Mononuclear cell (primary cell): Measurements from ENCODE around the gene NHERF2. TPM values are rescaled to one million over a fixed set of nuclear protein-coding genes. Genes with fewer than 3 reads are reported as not detected.
"Not testable (repeated sequence)": the region's sequence is repeated elsewhere in the genome, so short reads cannot be mapped to it uniquely, and the experiment has no call there.

Experiments
- H3K27me3 ChIP-seq: 2 replicates; pipeline ENCODE4 v1.6.0; 2011; ENCODE audit warnings: low read length, control low read depth; ENCODE audit not compliant: insufficient read depth
- H3K4me1 ChIP-seq: 2 replicates; pipeline ENCODE4 v1.5.1; 2011; ENCODE audit warnings: mild to moderate bottlenecking, low read length, control low read depth; ENCODE audit not compliant: insufficient read depth
- H3K4me3 ChIP-seq: 2 replicates; pipeline ENCODE4 v1.5.1; 2011; ENCODE audit warnings: mild to moderate bottlenecking, low read length, moderate library complexity
- H3K9me3 ChIP-seq: 2 replicates; pipeline ENCODE4 v1.5.1; 2011; ENCODE audit warnings: low read depth, mild to moderate bottlenecking, control low read depth, low read length
- total RNA-seq: library from RNA; depleted of rRNA; stranded (reverse); fragments of >200 nt; gene quantifications from one replicate; pipeline ENCODE4 v1.2.3, GENCODE V29; 2012

Gene NHERF2
- total RNA-seq, 1 donor, result 0.84 TPM

DNA sequence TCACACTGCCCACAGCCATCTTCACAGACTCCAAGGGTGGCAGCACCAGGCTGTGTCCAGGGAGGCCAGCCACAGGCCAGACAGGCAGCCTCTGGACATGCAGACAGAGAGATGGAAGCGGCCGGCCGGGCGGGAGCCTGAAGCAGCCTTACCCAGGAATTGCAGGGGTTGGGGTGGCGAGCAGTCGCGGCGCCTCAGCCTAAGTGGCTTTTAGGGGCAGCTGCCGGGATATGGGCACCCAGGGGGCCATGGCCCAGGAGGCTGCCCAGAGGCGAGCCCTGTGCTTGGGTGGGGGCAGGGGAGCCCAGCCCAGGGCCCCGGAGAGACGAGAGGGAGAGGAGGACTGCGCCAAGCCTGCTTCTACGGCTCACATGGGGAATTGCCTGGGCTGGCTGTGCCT lies 1.5 kb upstream of the NHERF2 start:
- H3K27me3 ChIP-seq, result peaks cover 29% of the 10 kb centered on the region
- peaks cover 34% of the 10 kb centered on the region for H3K4me1 ChIP-seq
- H3K4me3 ChIP-seq, result no peak overlapping the region
- no peaks in the 10 kb centered on the region for H3K9me3 ChIP-seq

GRCh38 chr16:2025878-2026460 lies 733 bp upstream of the NHERF2 start:
- no peak overlapping the region for H3K4me3 ChIP-seq
- peaks cover 23% of the 10 kb centered on the region for H3K27me3 ChIP-seq
- no peaks in the 10 kb centered on the region for H3K9me3 ChIP-seq
- peaks cover 29% of the 10 kb centered on the region for H3K4me1 ChIP-seq

DNA sequence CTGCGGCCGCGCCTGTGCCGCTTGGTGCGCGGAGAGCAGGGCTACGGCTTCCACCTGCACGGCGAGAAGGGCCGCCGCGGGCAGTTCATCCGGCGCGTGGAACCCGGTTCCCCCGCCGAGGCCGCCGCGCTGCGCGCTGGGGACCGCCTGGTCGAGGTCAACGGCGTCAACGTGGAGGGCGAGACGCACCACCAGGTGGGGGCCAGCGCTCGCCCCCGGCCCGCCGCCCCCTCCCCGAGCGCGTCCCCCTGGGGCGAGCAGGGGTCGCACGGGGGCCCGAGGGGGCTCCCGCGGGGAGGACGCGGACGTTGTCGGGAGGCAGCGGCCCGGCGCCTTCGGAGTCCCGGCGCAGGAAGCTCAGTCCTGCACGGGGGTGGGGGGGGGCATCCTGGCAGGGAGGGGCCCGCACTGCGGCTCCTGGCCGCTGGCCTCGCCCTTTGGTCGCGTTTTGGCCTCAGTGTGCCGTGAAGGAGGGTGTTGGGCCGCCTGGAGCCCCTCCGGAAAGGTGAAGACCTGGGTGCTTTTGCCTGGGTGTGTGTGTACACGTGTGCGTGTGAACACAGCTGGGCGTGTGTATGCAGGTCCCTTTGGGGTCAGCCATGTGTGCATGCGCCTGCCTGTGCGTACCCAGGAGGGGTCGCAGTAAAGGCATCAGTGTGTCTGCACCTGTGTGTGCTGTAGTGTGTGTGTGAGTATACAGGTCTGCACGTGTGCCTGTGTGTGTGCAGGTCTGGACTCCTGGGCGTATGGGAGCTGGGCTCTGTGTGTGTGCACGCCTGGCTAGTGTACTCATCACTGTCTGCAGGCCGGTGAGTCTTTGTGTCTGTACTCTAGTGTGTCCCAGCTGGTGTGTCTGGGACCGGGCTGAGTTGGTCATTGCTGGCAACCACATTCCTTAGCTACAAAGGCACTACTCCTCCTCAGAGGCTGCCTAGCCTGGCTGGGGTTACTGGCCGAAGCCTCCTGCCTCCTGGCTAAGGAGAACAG lies 615 bp downstream of the NHERF2 start:
- no peaks in the 10 kb centered on the region for H3K9me3 ChIP-seq
- H3K4me1 ChIP-seq, result peaks cover 29% of the 10 kb centered on the region
- peaks cover 18% of the 10 kb centered on the region for H3K27me3 ChIP-seq
- no peak overlapping the region for H3K4me3 ChIP-seq

GRCh38 chr16:2028146-2028545 lies 1.4 kb downstream of the NHERF2 start:
- Histone ChIP-seq H3K9me3 (no peaks in the 10 kb centered on the region), H3K4me1 (peaks cover 21% of the 10 kb centered on the region), H3K27me3 (peaks cover 18% of the 10 kb centered on the region)

GRCh38 chr16:2028620-2029220 lies 2.0 kb downstream of the NHERF2 start:
- no peak overlapping the region for H3K4me3 ChIP-seq
- peaks cover 18% of the 10 kb centered on the region for H3K27me3 ChIP-seq
- H3K9me3 ChIP-seq, result no peaks in the 10 kb centered on the region
- H3K4me1 ChIP-seq, result peaks cover 17% of the 10 kb centered on the region

More at GRCh38 chr16:2028146-2028545, 1.4 kb downstream of the NHERF2 start:
- H3K4me3 ChIP-seq, result no peak overlapping the region

DNA sequence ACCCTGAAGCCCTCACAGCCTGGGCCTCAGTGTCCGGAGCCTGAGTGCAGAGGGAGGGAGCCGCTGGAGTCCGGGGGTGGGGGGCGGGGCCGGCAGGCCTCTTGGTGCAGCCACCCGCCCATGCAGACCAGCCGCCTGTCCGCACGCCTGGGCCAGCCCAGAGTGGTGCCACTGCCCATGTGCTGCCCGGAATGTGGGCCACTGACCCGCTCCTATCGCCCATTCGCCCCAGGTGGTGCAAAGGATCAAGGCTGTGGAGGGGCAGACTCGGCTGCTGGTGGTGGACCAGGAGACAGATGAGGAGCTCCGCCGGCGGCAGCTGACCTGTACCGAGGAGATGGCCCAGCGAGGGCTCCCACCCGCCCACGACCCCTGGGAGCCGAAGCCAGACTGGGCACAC lies 2.6 kb downstream of the NHERF2 start:
- peaks cover 15% of the 10 kb centered on the region for H3K4me1 ChIP-seq
- no peaks in the 10 kb centered on the region for H3K9me3 ChIP-seq
- H3K27me3 ChIP-seq, result peaks cover 18% of the 10 kb centered on the region
- no peak overlapping the region for H3K4me3 ChIP-seq

DNA sequence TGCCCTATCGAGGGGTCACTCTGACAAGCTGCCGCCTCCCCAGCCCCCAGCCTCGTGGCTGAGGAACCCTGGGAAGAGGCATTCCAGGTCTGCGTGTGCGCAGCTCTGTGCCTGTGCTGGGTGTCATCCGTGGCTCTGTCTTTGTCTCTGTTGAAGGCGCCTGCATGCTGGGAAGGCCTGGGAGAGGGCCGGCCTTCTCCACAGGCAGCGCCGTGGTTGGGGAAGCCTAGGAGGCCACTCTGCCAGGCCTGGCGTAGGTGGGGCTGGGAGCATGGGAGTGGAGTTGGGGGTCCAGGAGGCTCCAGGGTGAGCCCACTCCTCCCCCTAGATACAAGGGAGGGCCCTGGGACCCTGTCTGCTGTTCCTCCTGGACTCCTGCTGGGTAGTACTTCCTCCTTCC lies 3.3 kb downstream of the NHERF2 start:
- Histone ChIP-seq H3K4me3 (no peak overlapping the region), H3K27me3 (peaks cover 18% of the 10 kb centered on the region), H3K9me3 (no peaks in the 10 kb centered on the region), H3K4me1 (peaks cover 15% of the 10 kb centered on the region)

- Histone ChIP-seq H3K27me3 (peaks cover 12% of the 10 kb centered on the region), H3K4me1 (peaks cover 15% of the 10 kb centered on the region), H3K9me3 (no peaks in the 10 kb centered on the region), H3K4me3 (no peak overlapping the region)
These were observed 4.4 kb downstream of the NHERF2 start for GRCh38 chr16:2031081-2031577.

DNA sequence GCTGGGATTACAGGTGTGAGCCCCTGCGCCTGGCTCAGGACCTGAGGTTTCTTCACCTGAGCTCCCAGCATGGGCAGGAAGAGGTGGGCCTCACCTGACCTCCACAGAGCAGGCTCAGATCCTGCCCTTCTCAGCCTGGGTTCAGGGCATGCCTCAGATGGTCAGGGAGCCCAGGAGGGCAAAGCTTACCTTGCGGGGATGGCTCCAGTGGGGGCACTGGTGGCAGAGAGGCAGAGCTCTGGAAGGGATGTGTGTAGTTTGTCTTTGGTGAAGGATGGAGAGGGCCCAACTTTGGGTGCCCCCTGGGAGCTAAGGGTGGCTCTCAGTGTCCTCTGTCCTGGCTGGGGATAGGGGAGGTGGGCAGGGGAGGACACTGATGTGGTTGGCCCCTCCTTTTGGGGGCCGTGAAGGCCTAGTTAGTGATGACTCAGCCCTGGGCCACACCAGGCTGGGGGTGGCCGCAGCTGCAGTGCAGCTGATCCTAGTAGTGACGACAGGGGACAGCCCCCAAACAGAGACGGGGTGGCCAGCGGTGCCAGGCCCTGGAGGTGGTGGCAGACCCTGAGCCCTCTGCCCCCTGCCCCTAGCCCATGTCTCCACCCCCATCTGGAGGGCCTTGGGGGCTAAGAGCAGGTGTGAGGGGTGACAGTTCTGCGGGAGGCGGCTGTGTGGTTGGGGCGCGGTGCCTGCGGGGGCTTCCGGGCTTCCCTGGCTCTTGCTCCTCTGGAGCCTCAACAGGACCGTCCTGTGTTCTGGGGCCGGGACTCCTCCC lies 5.8 kb downstream of the NHERF2 start:
- Histone ChIP-seq H3K27me3 (peaks cover 7% of the 10 kb centered on the region), H3K4me1 (peaks cover 6% of the 10 kb centered on the region), H3K4me3 (no peak overlapping the region), H3K9me3 (no peaks in the 10 kb centered on the region)

- no peak overlapping the region for H3K4me3 ChIP-seq
- H3K4me1 ChIP-seq, result peaks cover 4% of the 10 kb centered on the region
- H3K9me3 ChIP-seq, result no peaks in the 10 kb centered on the region
- H3K27me3 ChIP-seq, result no peaks in the 10 kb centered on the region
These were observed 6.6 kb downstream of the NHERF2 start for GRCh38 chr16:2033057-2033908.

- H3K4me1 ChIP-seq, H3K4me3 ChIP-seq, H3K27me3 ChIP-seq, H3K9me3 ChIP-seq: not testable (repeated sequence)
These were observed 7.4 kb downstream of the NHERF2 start for GRCh38 chr16:2033909-2034695.

- Histone ChIP-seq H3K9me3 (no peaks in the 10 kb centered on the region), H3K27me3 (no peaks in the 10 kb centered on the region), H3K4me1 (peaks cover 4% of the 10 kb centered on the region), H3K4me3 (no peak overlapping the region)
These were observed 8.2 kb downstream of the NHERF2 start for GRCh38 chr16:2034696-2035430.
